Measurements from ENCODE around the gene PBX1.

PBX1 gene

DNA sequence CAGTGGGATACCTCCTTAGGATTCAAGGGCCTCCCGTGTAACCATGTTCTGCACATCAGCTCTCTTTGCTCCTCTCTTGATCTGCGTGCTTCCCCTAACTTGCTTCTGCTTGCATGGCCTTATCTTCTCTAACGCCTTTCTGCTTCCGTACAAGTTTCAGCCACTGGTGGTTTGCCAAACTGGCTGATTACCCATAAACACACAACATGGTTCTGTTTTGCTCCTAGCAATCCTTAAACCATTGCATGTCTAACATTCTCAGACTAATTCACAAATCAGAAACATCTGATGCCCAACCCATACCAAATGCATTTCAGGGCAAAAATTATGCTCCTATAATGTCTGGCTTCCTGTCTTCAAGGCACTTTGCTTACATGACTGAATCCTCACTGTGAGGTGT is 166.4 kb downstream of the PBX1 start:
- TF ChIP-seq, protein P1, sequence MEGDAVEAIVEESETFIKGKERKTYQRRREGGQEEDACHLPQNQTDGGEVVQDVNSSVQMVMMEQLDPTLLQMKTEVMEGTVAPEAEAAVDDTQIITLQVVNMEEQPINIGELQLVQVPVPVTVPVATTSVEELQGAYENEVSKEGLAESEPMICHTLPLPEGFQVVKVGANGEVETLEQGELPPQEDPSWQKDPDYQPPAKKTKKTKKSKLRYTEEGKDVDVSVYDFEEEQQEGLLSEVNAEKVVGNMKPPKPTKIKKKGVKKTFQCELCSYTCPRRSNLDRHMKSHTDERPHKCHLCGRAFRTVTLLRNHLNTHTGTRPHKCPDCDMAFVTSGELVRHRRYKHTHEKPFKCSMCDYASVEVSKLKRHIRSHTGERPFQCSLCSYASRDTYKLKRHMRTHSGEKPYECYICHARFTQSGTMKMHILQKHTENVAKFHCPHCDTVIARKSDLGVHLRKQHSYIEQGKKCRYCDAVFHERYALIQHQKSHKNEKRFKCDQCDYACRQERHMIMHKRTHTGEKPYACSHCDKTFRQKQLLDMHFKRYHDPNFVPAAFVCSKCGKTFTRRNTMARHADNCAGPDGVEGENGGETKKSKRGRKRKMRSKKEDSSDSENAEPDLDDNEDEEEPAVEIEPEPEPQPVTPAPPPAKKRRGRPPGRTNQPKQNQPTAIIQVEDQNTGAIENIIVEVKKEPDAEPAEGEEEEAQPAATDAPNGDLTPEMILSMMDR (IDR thresholded peaks at IDR 0.05; ENCODE audit: low read depth, low read length), result no peak
- DNase-seq (ENCODE audit: extremely low read depth, low read depth), result peak; percentile 93

- TF ChIP-seq, protein P1 (IDR thresholded peaks at IDR 0.05; ENCODE audit: low read depth, low read length), result no peak
- peak; percentile 91 for DNase-seq (ENCODE audit: extremely low read depth, low read depth)
These were observed 167.3 kb downstream of the PBX1 start for GRCh38 chr1:164726235-164726634.

DNA sequence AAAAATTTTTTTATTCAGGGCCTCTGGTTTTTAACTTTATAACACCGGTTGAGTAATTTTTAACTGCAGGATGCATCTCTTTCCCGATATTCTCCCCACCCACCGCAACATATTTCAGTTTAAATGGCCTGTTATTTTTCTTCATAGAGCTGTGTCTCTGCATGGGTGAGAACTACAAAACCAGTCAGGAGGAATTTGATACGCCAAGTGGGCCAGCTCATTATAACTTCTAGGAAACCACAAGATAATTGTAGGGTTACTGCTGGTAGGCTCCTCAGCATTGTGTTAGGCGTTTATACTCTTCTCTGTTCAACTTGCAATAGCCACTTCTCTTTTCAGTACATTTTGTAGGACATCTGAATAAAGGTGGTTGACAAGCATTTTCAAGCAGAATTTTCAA is 169.7 kb downstream of the PBX1 start:
- TF ChIP-seq, protein P1 (IDR thresholded peaks at IDR 0.05; ENCODE audit: low read depth, low read length), result no peak
- DNase-seq (ENCODE audit: extremely low read depth, low read depth), result no peak

- no peak for DNase-seq (ENCODE audit: extremely low read depth, low read depth)
- TF ChIP-seq, protein P1 (IDR thresholded peaks at IDR 0.05; ENCODE audit: low read depth, low read length), result no peak
These were observed 172.3 kb downstream of the PBX1 start for GRCh38 chr1:164731161-164731876.

GRCh38 chr1:164733070-164733469 is 174.1 kb downstream of the PBX1 start:
- TF ChIP-seq, protein P1 (IDR thresholded peaks at IDR 0.05; ENCODE audit: low read depth, low read length), result no peak
- DNase-seq (ENCODE audit: extremely low read depth, low read depth), result no peak

DNA sequence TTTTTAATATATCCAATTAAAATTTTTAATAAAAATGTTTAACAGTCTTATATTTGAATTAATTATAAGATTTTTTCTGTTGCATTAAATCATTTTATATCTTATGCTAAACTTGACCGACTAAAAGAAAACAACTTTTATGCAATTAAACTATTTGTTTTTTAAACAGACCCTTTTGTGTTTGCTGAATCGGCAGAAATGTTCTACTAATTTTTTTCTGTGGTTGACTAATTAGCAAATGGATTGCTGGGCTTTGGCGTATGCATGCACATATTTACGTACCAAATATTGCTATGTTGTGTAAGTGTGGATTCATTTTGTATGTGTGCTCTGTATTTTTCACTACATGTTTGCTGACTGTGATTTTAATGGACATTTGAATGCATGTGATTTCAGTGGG is 174.8 kb downstream of the PBX1 start:
- TF ChIP-seq, protein P1 (IDR thresholded peaks at IDR 0.05; ENCODE audit: low read depth, low read length), result no peak
- DNase-seq (ENCODE audit: extremely low read depth, low read depth), result no peak

GRCh38 chr1:164735315-164736052 is 176.5 kb downstream of the PBX1 start:
- TF ChIP-seq, protein P1 (IDR thresholded peaks at IDR 0.05; ENCODE audit: low read depth, low read length), result no peak
- DNase-seq (ENCODE audit: extremely low read depth, low read depth), result no peak

All from AG09319 (cell line).